Activated CD8-positive, alpha-beta memory T cell treated with anti-CD3 and anti-CD28 coated beads, Interleukin-2, amount 50 U/mL, for 1 hour (primary cell): ENCODE measurements around the gene TMEM207.

Experiments used
- DNase-seq: peaks from one replicate; pipeline ENCODE4 v3.0.0-alpha.2; 2020; ENCODE audit errors: extremely low read depth

Gene TMEM207

GRCh38 chr3:190385731-190386688, 63.7 kb downstream of the TMEM207 start:
- no peak for DNase-seq

- no peak for DNase-seq
Measured at GRCh38 chr3:190384309-190384756, 65.4 kb downstream of the TMEM207 start.

- DNase-seq, result no peak
Measured at GRCh38 chr3:190382082-190382481, 67.6 kb downstream of the TMEM207 start.

- DNase-seq, result no peak
Measured at GRCh38 chr3:190381441-190381840, 68.3 kb downstream of the TMEM207 start.

- no peak for DNase-seq
Measured at GRCh38 chr3:190380184-190380583, 69.5 kb downstream of the TMEM207 start.
